Measurements from ENCODE around the gene ASB5. TPM values are rescaled to one million over a fixed set of nuclear protein-coding genes. Genes with fewer than 3 reads are reported as not detected.

Gene ASB5
- polyA plus RNA-seq, 1 donor (not counting 4 experiments of a cell fraction or from before 2014, with no cell fraction given), result not detected

DNA sequence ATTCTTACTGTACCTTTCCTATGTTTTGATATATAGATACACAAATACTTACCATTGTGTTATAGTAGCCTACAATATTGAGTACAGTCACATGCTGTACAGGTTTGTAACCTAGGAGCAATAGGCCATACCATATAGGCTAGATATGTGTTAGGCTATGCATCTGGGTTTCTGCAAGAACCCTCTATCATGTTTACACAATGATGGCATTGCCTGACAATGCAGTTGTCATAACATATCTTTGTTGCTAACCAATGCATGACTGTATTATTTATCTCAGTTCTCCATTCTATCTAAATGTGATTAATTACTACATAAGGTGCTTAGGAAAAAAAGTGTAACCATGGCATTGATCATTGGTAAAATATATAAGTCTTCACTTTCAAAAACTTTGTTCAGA lies 40.8 kb upstream of the ASB5 start:
- DNase-seq (ENCODE audit: low read depth, low spot score) (no peak), FAIRE-seq (no peak)
- H3K79me2 ChIP-seq (ENCODE audit: control insufficient read depth, insufficient read depth, low read length), result no peaks in the 10 kb centered on the region
- H3K4me2 ChIP-seq (ENCODE audit: control insufficient read depth, extremely low read depth, insufficient read depth, low read depth, low read length), result no peak overlapping the region
- no peak for TF ChIP-seq EZH2 (IDR thresholded peaks at IDR 0.05; ENCODE audit: low read length)
- TF ChIP-seq, protein P1, sequence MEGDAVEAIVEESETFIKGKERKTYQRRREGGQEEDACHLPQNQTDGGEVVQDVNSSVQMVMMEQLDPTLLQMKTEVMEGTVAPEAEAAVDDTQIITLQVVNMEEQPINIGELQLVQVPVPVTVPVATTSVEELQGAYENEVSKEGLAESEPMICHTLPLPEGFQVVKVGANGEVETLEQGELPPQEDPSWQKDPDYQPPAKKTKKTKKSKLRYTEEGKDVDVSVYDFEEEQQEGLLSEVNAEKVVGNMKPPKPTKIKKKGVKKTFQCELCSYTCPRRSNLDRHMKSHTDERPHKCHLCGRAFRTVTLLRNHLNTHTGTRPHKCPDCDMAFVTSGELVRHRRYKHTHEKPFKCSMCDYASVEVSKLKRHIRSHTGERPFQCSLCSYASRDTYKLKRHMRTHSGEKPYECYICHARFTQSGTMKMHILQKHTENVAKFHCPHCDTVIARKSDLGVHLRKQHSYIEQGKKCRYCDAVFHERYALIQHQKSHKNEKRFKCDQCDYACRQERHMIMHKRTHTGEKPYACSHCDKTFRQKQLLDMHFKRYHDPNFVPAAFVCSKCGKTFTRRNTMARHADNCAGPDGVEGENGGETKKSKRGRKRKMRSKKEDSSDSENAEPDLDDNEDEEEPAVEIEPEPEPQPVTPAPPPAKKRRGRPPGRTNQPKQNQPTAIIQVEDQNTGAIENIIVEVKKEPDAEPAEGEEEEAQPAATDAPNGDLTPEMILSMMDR (optimal IDR thresholded peaks at IDR 0.05 in 1 of 3, IDR thresholded peaks at IDR 0.05 in 1 of 3, conservative IDR thresholded peaks at IDR 0.05 in 1 of 3; ENCODE audit: extremely low read depth in 1 of 3, insufficient read depth in 2 of 3, low read length in 3 of 3), result no peak
- H3K27ac ChIP-seq (ENCODE audit: control insufficient read depth, insufficient read depth, low read length), result no peak overlapping the region
- no peaks in the 10 kb centered on the region for H4K20me1 ChIP-seq (ENCODE audit: control insufficient read depth, extremely low read depth, insufficient read depth, low read length)
- no peak overlapping the region for H2AFZ ChIP-seq (ENCODE audit: control insufficient read depth, low read length)
- H3K4me3 ChIP-seq (ENCODE audit: control insufficient read depth in 2 of 3, extremely low read depth in 1 of 3, insufficient read depth in 2 of 3, low read depth in 1 of 3, low read length in 3 of 3), result no peak overlapping the region
- H3K9me3 ChIP-seq (ENCODE audit: control insufficient read depth, low read depth, low read length), result no peaks in the 10 kb centered on the region
- H3K36me3 ChIP-seq (ENCODE audit: control insufficient read depth in 2 of 2, extremely low read depth in 1 of 2, insufficient read depth in 2 of 2, low read length in 2 of 2), result no peaks in the 10 kb centered on the region
- dilution Hi-C loops (cut with MboI; ENCODE audit: extremely low pct_ligation_motif_present, low sequenced_read_pairs), result no loop called here
- no peaks in the 10 kb centered on the region for H3K27me3 ChIP-seq (ENCODE audit: control insufficient read depth, extremely low read depth, insufficient read depth, low read length)
- no peaks in the 10 kb centered on the region for H3K4me1 ChIP-seq (ENCODE audit: control insufficient read depth, extremely low read depth, insufficient read depth, low read length)
- H3K9me1 ChIP-seq (ENCODE audit: control insufficient read depth, extremely low read depth, insufficient read depth, low read length), result no peaks in the 10 kb centered on the region
- H3K9ac ChIP-seq (ENCODE audit: control insufficient read depth, extremely low read depth, insufficient read depth, low read length), result no peak overlapping the region

DNA sequence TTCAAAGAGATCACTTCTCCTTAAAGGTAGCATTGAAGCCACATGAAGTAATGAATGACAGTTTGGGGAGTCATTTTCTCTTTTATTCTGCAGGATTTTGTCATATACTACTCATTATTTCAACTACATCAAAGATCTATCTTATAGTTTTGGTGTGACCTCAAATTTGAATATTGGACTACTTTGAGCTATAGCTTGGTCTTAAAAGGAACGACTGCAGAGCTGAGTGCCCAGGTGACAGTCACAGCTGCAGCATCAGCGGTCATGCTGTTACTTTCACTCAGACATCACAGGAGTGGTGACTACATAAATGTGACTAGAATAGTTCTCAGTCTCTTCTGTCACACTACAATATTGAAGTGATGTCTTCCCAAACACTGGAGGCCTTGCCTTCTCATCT lies 40.0 kb upstream of the ASB5 start:
- H4K20me1 ChIP-seq (ENCODE audit: control insufficient read depth, extremely low read depth, insufficient read depth, low read length), result no peaks in the 10 kb centered on the region
- no peaks in the 10 kb centered on the region for H3K36me3 ChIP-seq (ENCODE audit: control insufficient read depth in 2 of 2, extremely low read depth in 1 of 2, insufficient read depth in 2 of 2, low read length in 2 of 2)
- FAIRE-seq (no peak), DNase-seq (ENCODE audit: low read depth, low spot score) (no peak)
- dilution Hi-C loops (cut with MboI; ENCODE audit: extremely low pct_ligation_motif_present, low sequenced_read_pairs), result no loop called here
- no peaks in the 10 kb centered on the region for H3K4me1 ChIP-seq (ENCODE audit: control insufficient read depth, extremely low read depth, insufficient read depth, low read length)
- no peaks in the 10 kb centered on the region for H3K27me3 ChIP-seq (ENCODE audit: control insufficient read depth, extremely low read depth, insufficient read depth, low read length)
- H3K4me2 ChIP-seq (ENCODE audit: control insufficient read depth, extremely low read depth, insufficient read depth, low read depth, low read length), result no peak overlapping the region
- no peak overlapping the region for H3K4me3 ChIP-seq (ENCODE audit: control insufficient read depth in 2 of 3, extremely low read depth in 1 of 3, insufficient read depth in 2 of 3, low read depth in 1 of 3, low read length in 3 of 3)
- no peak overlapping the region for H3K9ac ChIP-seq (ENCODE audit: control insufficient read depth, extremely low read depth, insufficient read depth, low read length)
- H3K9me3 ChIP-seq (ENCODE audit: control insufficient read depth, low read depth, low read length), result no peaks in the 10 kb centered on the region
- no peaks in the 10 kb centered on the region for H3K79me2 ChIP-seq (ENCODE audit: control insufficient read depth, insufficient read depth, low read length)
- TF ChIP-seq, protein P1 (optimal IDR thresholded peaks at IDR 0.05 in 1 of 3, IDR thresholded peaks at IDR 0.05 in 1 of 3, conservative IDR thresholded peaks at IDR 0.05 in 1 of 3; ENCODE audit: extremely low read depth in 1 of 3, insufficient read depth in 2 of 3, low read length in 3 of 3), result no peak
- no peak overlapping the region for H3K27ac ChIP-seq (ENCODE audit: control insufficient read depth, insufficient read depth, low read length)
- H3K9me1 ChIP-seq (ENCODE audit: control insufficient read depth, extremely low read depth, insufficient read depth, low read length), result no peaks in the 10 kb centered on the region
- no peak overlapping the region for H2AFZ ChIP-seq (ENCODE audit: control insufficient read depth, low read length)

Data from keratinocyte (primary cell).